GM23338 (cell line): Measurements from ENCODE around the gene PANK4. TPM values are rescaled to one million over a fixed set of nuclear protein-coding genes. Genes with fewer than 3 reads are reported as not detected.

Experiments used
- ATAC-seq: fragments of 200-7000 bp; cut with Tn5 transposase; 3 replicates; pipeline ENCODE4 v1.9.1; 2020
- DNase-seq: peaks from one replicate; pipeline ENCODE4 v3.0.0-alpha.2; 2015; ENCODE audit warnings: low spot score
- H2AFZ ChIP-seq: fragments of 200-600 bp; sonication (generic); 2 replicates; pipeline ENCODE4 v1.8.0; 2016; ENCODE audit warnings: antibody characterized with exemption, mild to moderate bottlenecking, moderate library complexity
- H3F3A ChIP-seq: fragments of 200-600 bp; sonication (generic); replicated peaks from 2 replicates; pipeline ENCODE4 v1.8.0; 2017; ENCODE audit warnings: antibody characterized with exemption, mixed run types, low read depth
- H3K27ac ChIP-seq: fragments of 200-600 bp; sonication (generic); 2 replicates; pipeline ENCODE4 v1.6.1; 2016; ENCODE audit warnings: low read depth
- H3K27me3 ChIP-seq: fragments of 200-600 bp; sonication (generic); 2 replicates; pipeline ENCODE4 v1.8.0; 2016; ENCODE audit warnings: mild to moderate bottlenecking, mixed run types, moderate library complexity; ENCODE audit not compliant: insufficient read depth
- H3K36me3 ChIP-seq: fragments of 200-600 bp; sonication (generic); 2 replicates; pipeline ENCODE4 v1.8.0; 2016; ENCODE audit warnings: mild to moderate bottlenecking; ENCODE audit not compliant: insufficient read depth
- H3K4me1 ChIP-seq: fragments of 200-600 bp; sonication (generic); 2 replicates; pipeline ENCODE4 v1.8.0; 2016; ENCODE audit warnings: mild to moderate bottlenecking, moderate library complexity; ENCODE audit not compliant: insufficient read depth
- H3K4me2 ChIP-seq: fragments of 200-600 bp; sonication (generic); 2 replicates; pipeline ENCODE4 v1.7.1; 2017; ENCODE audit warnings: mixed run types
- H3K4me3 ChIP-seq: fragments of 200-600 bp; sonication (generic); 2 replicates; pipeline ENCODE4 v1.6.1; 2016; ENCODE audit warnings: mixed run types
- H3K79me2 ChIP-seq: fragments of 200-600 bp; sonication (generic); replicated peaks from 2 replicates; pipeline ENCODE4 v1.8.0; 2017; ENCODE audit warnings: mild to moderate bottlenecking; ENCODE audit not compliant: insufficient read depth
- H3K9me2 ChIP-seq: fragments of 200-600 bp; sonication (generic); 2 replicates; pipeline ENCODE4 v1.8.0; 2017; ENCODE audit not compliant: insufficient read depth
- H4K20me1 ChIP-seq: fragments of 200-600 bp; sonication (generic); replicated peaks from 2 replicates; pipeline ENCODE4 v1.8.0; 2017; ENCODE audit warnings: mild to moderate bottlenecking; ENCODE audit not compliant: insufficient read depth
- H3K27ac Mint-ChIP-seq: 2 replicates; pipeline ENCODE4 v1.8.0; 2020; ENCODE audit warnings: inconsistent platforms, mild to moderate bottlenecking, moderate library complexity, mixed read lengths
- H3K27me3 Mint-ChIP-seq: 3 replicates; pipeline ENCODE4 v1.8.0; 2022; ENCODE audit warnings: low read depth, mild to moderate bottlenecking, moderate library complexity, mixed read lengths, inconsistent platforms; ENCODE audit not compliant: insufficient read depth, poor library complexity
- H3K36me3 Mint-ChIP-seq: 3 replicates; pipeline ENCODE4 v1.8.0; 2021; ENCODE audit warnings: low read depth, mild to moderate bottlenecking, inconsistent platforms, moderate library complexity, mixed read lengths
- H3K4me1 Mint-ChIP-seq: 3 replicates; pipeline ENCODE4 v1.8.0; 2020; ENCODE audit warnings: mild to moderate bottlenecking, inconsistent platforms, mixed read lengths
- H3K4me3 Mint-ChIP-seq: 3 replicates; pipeline ENCODE4 v1.8.0; 2021; ENCODE audit warnings: moderate library complexity, mild to moderate bottlenecking, inconsistent platforms, mixed read lengths
- H3K9me3 Mint-ChIP-seq: 3 replicates; pipeline ENCODE4 v1.8.0; 2020; ENCODE audit warnings: moderate library complexity, mild to moderate bottlenecking, inconsistent platforms, mixed read lengths
- CREB1 ChIP-seq: fragments of 250-450 bp; sonication (Bioruptor Pico); IDR thresholded peaks from 2 replicates; pipeline ENCODE4 v1.5.0; 2020; ENCODE audit warnings: low read depth, mild to moderate bottlenecking, moderate library complexity
- EZH2 ChIP-seq: fragments of 200-600 bp; sonication (generic); IDR thresholded peaks from one replicate; pipeline ENCODE4 v1.8.0; 2017; ENCODE audit warnings: antibody characterized with exemption, mild to moderate bottlenecking, low read depth; ENCODE audit not compliant: unreplicated experiment
- EZH2phosphoT487 ChIP-seq: fragments of 200-600 bp; sonication (generic); IDR thresholded peaks from one replicate; pipeline ENCODE4 v1.8.1; 2018; ENCODE audit warnings: antibody characterized with exemption; ENCODE audit not compliant: unreplicated experiment
- JUNB ChIP-seq: IDR thresholded peaks from one replicate; pipeline ENCODE4 v1.6.1; 2016; ENCODE audit warnings: antibody characterized with exemption; ENCODE audit not compliant: unreplicated experiment
- polyA plus RNA-seq: library from polyadenylated mRNA; unstranded; fragments of >200 nt; fragmentation: Nextera tagmentation; extraction: Ambion mirVana; gene quantifications from 2 replicates; pipeline ENCODE4 v1.2.1, GENCODE V29; 2016
- total RNA-seq: library from RNA; depleted of rRNA; stranded (reverse); fragments of >200 nt; shearing (Covaris generic); gene quantifications from 2 replicates; pipeline ENCODE4 v1.2.3, GENCODE V29; 2014
- TF ChIP-seq, protein P1 (sequence below): fragments of 250-450 bp; sonication (Bioruptor Pico); IDR thresholded peaks from 2 replicates; pipeline ENCODE4 v1.5.0; 2020; ENCODE audit warnings: mild to moderate bottlenecking, moderate library complexity
- TF ChIP-seq, protein P2 (sequence below): IDR thresholded peaks from 2 replicates; pipeline ENCODE4 v1.6.1; 2016; ENCODE audit warnings: antibody characterized with exemption
- TF ChIP-seq, protein P3 (sequence below): IDR thresholded peaks from one replicate; pipeline ENCODE4 v1.6.1; 2018; ENCODE audit warnings: antibody characterized with exemption; ENCODE audit not compliant: unreplicated experiment
- TF ChIP-seq, protein P4 (sequence below), 2 experiments: fragments of 200-600 bp in 1 of 2; sonication (generic) in 1 of 2; conservative IDR thresholded peaks; 2 replicates each; pipeline versions ENCODE4 v1.5.1 to v1.6.1; 2016 to 2017; ENCODE audit warnings: antibody characterized with exemption in 2 of 2, low read depth in 2 of 2, mild to moderate bottlenecking in 2 of 2, moderate library complexity in 1 of 2

Gene PANK4
- total and polyA plus RNA-seq, 2 experiments from 2014 or later, result 25.8 to 43.7 TPM

DNA sequence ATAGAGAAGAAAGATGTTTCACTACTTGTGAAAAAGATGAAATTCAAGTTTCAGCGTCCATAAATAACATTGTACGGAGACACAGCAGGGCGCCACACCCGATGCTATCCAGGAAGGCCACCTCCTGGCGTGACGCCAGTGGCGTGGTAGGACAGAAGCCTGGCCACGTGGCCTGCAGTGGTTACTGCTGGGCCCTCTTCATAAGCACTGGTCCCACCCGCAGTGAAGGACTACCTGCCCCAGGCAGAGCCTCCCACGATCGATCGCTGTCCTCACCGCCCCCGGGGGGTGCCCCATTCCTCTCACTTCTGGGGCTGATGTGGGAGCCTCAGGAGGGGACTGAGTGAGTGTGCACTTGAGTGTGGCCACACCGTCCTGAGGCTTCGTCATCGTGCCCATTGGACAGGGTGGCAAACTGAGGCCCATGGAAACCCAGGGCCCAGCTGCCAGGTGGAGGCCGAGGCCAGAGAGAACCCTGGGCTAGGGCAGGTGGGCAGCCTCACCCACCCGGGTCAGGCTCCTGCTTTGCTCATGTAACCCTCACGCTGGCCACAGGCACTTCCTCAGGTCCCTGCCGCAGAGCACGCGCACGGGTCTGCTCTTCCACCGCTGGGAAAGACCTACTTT, 15.3 kb upstream of the PANK4 start (continued):
- TF ChIP-seq, protein P1, sequence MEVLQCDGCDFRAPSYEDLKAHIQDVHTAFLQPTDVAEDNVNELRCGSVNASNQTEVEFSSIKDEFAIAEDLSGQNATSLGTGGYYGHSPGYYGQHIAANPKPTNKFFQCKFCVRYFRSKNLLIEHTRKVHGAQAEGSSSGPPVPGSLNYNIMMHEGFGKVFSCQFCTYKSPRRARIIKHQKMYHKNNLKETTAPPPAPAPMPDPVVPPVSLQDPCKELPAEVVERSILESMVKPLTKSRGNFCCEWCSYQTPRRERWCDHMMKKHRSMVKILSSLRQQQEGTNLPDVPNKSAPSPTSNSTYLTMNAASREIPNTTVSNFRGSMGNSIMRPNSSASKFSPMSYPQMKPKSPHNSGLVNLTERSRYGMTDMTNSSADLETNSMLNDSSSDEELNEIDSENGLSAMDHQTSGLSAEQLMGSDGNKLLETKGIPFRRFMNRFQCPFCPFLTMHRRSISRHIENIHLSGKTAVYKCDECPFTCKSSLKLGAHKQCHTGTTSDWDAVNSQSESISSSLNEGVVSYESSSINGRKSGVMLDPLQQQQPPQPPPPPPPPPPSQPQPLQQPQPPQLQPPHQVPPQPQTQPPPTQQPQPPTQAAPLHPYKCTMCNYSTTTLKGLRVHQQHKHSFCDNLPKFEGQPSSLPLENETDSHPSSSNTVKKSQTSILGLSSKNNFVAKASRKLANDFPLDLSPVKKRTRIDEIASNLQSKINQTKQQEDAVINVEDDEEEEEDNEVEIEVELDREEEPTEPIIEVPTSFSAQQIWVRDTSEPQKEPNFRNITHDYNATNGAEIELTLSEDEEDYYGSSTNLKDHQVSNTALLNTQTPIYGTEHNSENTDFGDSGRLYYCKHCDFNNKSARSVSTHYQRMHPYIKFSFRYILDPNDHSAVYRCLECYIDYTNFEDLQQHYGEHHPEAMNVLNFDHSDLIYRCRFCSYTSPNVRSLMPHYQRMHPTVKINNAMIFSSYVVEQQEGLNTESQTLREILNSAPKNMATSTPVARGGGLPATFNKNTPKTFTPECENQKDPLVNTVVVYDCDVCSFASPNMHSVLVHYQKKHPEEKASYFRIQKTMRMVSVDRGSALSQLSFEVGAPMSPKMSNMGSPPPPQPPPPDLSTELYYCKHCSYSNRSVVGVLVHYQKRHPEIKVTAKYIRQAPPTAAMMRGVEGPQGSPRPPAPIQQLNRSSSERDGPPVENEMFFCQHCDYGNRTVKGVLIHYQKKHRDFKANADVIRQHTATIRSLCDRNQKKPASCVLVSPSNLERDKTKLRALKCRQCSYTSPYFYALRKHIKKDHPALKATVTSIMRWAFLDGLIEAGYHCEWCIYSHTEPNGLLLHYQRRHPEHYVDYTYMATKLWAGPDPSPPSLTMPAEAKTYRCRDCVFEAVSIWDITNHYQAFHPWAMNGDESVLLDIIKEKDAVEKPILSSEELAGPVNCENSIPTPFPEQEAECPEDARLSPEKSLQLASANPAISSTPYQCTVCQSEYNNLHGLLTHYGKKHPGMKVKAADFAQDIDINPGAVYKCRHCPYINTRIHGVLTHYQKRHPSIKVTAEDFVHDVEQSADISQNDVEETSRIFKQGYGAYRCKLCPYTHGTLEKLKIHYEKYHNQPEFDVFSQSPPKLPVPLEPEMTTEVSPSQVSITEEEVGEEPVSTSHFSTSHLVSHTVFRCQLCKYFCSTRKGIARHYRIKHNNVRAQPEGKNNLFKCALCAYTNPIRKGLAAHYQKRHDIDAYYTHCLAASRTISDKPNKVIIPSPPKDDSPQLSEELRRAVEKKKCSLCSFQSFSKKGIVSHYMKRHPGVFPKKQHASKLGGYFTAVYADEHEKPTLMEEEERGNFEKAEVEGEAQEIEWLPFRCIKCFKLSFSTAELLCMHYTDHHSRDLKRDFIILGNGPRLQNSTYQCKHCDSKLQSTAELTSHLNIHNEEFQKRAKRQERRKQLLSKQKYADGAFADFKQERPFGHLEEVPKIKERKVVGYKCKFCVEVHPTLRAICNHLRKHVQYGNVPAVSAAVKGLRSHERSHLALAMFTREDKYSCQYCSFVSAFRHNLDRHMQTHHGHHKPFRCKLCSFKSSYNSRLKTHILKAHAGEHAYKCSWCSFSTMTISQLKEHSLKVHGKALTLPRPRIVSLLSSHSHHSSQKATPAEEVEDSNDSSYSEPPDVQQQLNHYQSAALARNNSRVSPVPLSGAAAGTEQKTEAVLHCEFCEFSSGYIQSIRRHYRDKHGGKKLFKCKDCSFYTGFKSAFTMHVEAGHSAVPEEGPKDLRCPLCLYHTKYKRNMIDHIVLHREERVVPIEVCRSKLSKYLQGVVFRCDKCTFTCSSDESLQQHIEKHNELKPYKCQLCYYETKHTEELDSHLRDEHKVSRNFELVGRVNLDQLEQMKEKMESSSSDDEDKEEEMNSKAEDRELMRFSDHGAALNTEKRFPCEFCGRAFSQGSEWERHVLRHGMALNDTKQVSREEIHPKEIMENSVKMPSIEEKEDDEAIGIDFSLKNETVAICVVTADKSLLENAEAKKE (CRISPR knock-in tag), result no peak
- TF ChIP-seq EZH2 (no peak), JUNB (no peak)

DNA sequence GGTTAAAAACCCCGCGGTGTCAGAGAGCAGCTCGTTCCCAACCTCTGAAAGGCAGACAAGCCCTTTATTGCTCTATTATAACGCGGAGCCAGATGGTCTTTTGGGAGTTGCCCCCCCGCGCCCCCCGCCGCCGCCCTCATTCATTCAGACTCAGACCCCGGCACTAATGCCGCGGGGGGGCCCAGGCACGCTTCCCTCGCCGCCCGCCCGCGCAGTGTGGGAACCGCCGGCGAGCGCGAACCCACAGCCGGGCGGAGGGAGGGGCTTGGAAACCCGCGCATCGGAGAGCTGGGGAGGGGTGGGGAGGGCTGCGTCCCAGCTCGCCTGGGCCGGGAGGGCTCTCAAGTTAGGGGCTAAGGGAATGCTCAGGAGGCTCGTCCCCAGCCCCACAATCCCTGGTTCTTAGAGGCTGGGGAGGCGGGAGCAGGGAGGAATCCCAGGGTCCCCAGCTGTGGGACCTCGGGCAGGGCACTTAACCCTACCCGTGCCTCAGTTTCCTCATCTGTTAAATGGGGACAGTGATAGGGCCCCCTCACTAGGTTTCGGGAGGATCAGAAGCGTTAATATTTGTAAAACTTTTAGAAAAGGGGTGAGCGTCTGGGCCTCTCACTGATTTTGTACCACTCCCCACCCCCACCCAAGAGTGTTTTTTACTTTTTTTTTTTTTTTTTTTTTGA, 14.6 kb upstream of the PANK4 start:
- Mint-ChIP-seq H3K9me3 (no peaks in the 10 kb centered on the region), H3K27me3 (peaks cover 27% of the 10 kb centered on the region)

More for the DNA sequence above, 14.6 kb upstream of the PANK4 start:
- Histone ChIP-seq H3K79me2 (no peaks in the 10 kb centered on the region), H3K4me3 (peak overlapping the region; percentile 57), H3K4me1 (peaks cover 9% of the 10 kb centered on the region; the same call in 1 of the 2 replicates), H3K27me3 (peaks cover 15% of the 10 kb centered on the region; the same call in 1 of the 2 replicates), H3K27ac (no peak overlapping the region), H4K20me1 (no peaks in the 10 kb centered on the region), H3F3A (0 out of 2 replicates have a peak, but pooled peaks cover 3% of the 10 kb centered on the region), H3K4me2 (peak overlapping the region; percentile 76), H2AFZ (no peak overlapping the region), H3K9me2 (no peaks in the 10 kb centered on the region), H3K36me3 (no peaks in the 10 kb centered on the region)
- Mint-ChIP-seq H3K4me3 (peak overlapping the region; percentile 59), H3K4me1 (peaks cover 4% of the 10 kb centered on the region; the same call in 1 of the 3 replicates), H3K27ac (no peak overlapping the region), H3K36me3 (no peaks in the 10 kb centered on the region)
- ATAC-seq, result peak; percentile 10
- peak; percentile 60 for DNase-seq
- TF ChIP-seq EZH2phosphoT487 (no peak), CREB1 (CRISPR knock-in tag) (no peak), JUNB (no peak)
- TF ChIP-seq, protein P2, sequence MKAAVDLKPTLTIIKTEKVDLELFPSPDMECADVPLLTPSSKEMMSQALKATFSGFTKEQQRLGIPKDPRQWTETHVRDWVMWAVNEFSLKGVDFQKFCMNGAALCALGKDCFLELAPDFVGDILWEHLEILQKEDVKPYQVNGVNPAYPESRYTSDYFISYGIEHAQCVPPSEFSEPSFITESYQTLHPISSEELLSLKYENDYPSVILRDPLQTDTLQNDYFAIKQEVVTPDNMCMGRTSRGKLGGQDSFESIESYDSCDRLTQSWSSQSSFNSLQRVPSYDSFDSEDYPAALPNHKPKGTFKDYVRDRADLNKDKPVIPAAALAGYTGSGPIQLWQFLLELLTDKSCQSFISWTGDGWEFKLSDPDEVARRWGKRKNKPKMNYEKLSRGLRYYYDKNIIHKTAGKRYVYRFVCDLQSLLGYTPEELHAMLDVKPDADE, result no peak
- TF ChIP-seq, protein P3, sequence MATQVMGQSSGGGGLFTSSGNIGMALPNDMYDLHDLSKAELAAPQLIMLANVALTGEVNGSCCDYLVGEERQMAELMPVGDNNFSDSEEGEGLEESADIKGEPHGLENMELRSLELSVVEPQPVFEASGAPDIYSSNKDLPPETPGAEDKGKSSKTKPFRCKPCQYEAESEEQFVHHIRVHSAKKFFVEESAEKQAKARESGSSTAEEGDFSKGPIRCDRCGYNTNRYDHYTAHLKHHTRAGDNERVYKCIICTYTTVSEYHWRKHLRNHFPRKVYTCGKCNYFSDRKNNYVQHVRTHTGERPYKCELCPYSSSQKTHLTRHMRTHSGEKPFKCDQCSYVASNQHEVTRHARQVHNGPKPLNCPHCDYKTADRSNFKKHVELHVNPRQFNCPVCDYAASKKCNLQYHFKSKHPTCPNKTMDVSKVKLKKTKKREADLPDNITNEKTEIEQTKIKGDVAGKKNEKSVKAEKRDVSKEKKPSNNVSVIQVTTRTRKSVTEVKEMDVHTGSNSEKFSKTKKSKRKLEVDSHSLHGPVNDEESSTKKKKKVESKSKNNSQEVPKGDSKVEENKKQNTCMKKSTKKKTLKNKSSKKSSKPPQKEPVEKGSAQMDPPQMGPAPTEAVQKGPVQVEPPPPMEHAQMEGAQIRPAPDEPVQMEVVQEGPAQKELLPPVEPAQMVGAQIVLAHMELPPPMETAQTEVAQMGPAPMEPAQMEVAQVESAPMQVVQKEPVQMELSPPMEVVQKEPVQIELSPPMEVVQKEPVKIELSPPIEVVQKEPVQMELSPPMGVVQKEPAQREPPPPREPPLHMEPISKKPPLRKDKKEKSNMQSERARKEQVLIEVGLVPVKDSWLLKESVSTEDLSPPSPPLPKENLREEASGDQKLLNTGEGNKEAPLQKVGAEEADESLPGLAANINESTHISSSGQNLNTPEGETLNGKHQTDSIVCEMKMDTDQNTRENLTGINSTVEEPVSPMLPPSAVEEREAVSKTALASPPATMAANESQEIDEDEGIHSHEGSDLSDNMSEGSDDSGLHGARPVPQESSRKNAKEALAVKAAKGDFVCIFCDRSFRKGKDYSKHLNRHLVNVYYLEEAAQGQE, result no peak
- TF ChIP-seq, protein P4, sequence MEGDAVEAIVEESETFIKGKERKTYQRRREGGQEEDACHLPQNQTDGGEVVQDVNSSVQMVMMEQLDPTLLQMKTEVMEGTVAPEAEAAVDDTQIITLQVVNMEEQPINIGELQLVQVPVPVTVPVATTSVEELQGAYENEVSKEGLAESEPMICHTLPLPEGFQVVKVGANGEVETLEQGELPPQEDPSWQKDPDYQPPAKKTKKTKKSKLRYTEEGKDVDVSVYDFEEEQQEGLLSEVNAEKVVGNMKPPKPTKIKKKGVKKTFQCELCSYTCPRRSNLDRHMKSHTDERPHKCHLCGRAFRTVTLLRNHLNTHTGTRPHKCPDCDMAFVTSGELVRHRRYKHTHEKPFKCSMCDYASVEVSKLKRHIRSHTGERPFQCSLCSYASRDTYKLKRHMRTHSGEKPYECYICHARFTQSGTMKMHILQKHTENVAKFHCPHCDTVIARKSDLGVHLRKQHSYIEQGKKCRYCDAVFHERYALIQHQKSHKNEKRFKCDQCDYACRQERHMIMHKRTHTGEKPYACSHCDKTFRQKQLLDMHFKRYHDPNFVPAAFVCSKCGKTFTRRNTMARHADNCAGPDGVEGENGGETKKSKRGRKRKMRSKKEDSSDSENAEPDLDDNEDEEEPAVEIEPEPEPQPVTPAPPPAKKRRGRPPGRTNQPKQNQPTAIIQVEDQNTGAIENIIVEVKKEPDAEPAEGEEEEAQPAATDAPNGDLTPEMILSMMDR (conservative IDR thresholded peaks at IDR 0.05; ENCODE audit: low read depth in 2 of 2), result no peak
